ENCODE measurements around the gene USP30.

The USP30 gene

GRCh38 chr12:109085590-109085989 is 33.2 kb downstream of the USP30 start:
- H3K4me1 ChIP-seq, result no peaks in the 10 kb centered on the region
- H3K36me3 ChIP-seq, result peaks cover 67 to 100% (median 97%) of the 10 kb centered on the region in 3 donors
- intact Hi-C loops (cut with DNase I; ENCODE audit: low total_unique reads), result no loop called here

GRCh38 chr12:109087250-109087649 is 34.9 kb downstream of the USP30 start:
- TF ChIP-seq CTCF (IDR thresholded peaks at IDR 0.05), result no peak
- Histone ChIP-seq H3K9me3 (no peaks in the 10 kb centered on the region), H3K36me3 (peaks cover 51 to 87% (median 82%) of the 10 kb centered on the region in 3 donors), H3K4me3 (no peak overlapping the region), H3K27ac (no peak overlapping the region), H3K4me1 (peaks cover 0 to 11% (median 6%) of the 10 kb centered on the region in 4 donors), H3K27me3 (no peaks in the 10 kb centered on the region)
- intact Hi-C loops (cut with DNase I; ENCODE audit: low total_unique reads), result no loop called here
- DNase-seq, result no peak

More at GRCh38 chr12:109085590-109085989, 33.2 kb downstream of the USP30 start:
- H3K4me3 ChIP-seq, result no peak overlapping the region
- H3K27me3 ChIP-seq, result no peaks in the 10 kb centered on the region
- no peak overlapping the region for H3K27ac ChIP-seq
- H3K9me3 ChIP-seq, result no peaks in the 10 kb centered on the region
- TF ChIP-seq CTCF (IDR thresholded peaks at IDR 0.05), result no peak
- no peak for DNase-seq

- TF ChIP-seq CTCF (IDR thresholded peaks at IDR 0.05), result no peak
- intact Hi-C loops (cut with DNase I; ENCODE audit: low total_unique reads), result no loop called here
- no peak for DNase-seq
- H3K27ac ChIP-seq, result no peak overlapping the region
- peaks cover 0 to 23% (median 17%) of the 10 kb centered on the region in 4 donors for H3K4me1 ChIP-seq
- H3K36me3 ChIP-seq, result peaks cover 38 to 71% (median 66%) of the 10 kb centered on the region in 3 donors
- H3K9me3 ChIP-seq, result no peaks in the 10 kb centered on the region
- no peaks in the 10 kb centered on the region for H3K27me3 ChIP-seq
- H3K4me3 ChIP-seq, result no peak overlapping the region
Observed at GRCh38 chr12:109088818-109089217, 36.4 kb downstream of the USP30 start.

GRCh38 chr12:109089683-109090082 is 37.3 kb downstream of the USP30 start:
- intact Hi-C loops (cut with DNase I; ENCODE audit: low total_unique reads), result loop anchor here (5.0 kb wide), 1 partner anchor 527 kb away; the partner anchor contains the start of genes ISCU and SART3
- Histone ChIP-seq H3K9me3 (no peaks in the 10 kb centered on the region), H3K4me3 (no peak overlapping the region), H3K27ac (no peak overlapping the region), H3K27me3 (no peaks in the 10 kb centered on the region), H3K4me1 (peaks cover 0 to 24% (median 18%) of the 10 kb centered on the region in 4 donors), H3K36me3 (peaks cover 30 to 62% (median 58%) of the 10 kb centered on the region in 3 donors)
- TF ChIP-seq CTCF (IDR thresholded peaks at IDR 0.05), result no peak
- no peak for DNase-seq

- Histone ChIP-seq H3K9me3 (no peaks in the 10 kb centered on the region), H3K27me3 (peaks cover 0 to 2% of the 10 kb centered on the region in 2 donors), H3K4me1 (peaks cover 0 to 29% (median 23%) of the 10 kb centered on the region in 4 donors), H3K27ac (peak overlapping the region; percentile 65 to 72), H3K4me3 (peak overlapping the region; percentile 57 to 61), H3K36me3 (peaks cover 11 to 34% (median 29%) of the 10 kb centered on the region in 3 donors)
- intact Hi-C loops (cut with DNase I; ENCODE audit: low total_unique reads), result loop anchor here (5.0 kb wide), 1 partner anchor 530 kb away; the partner anchor contains the start of genes ISCU and SART3
- peak in 1 of 2 donors; percentile 21 for DNase-seq
- no peak for TF ChIP-seq CTCF (IDR thresholded peaks at IDR 0.05)
Observed at GRCh38 chr12:109092497-109093021, 40.2 kb downstream of the USP30 start.

Measured in tibial artery (tissue), 4 donors.